Liver (tissue), 9 donors: ENCODE measurements around the gene PNPLA1. TPM values are rescaled to one million over a fixed set of nuclear protein-coding genes. Genes with fewer than 3 reads are reported as not detected.

Experiments
- DNase-seq: peaks from one replicate; pipeline ENCODE4 v3.0.0-alpha.2; 2017; ENCODE audit warnings: low spot score
- H3K27ac ChIP-seq, 2 donors: one replicate each; pipeline ENCODE4 v1.7.0; 2013; ENCODE audit warnings: inconsistent platforms in 2 of 2, low read length in 2 of 2, control low read depth in 1 of 2, low read depth in 1 of 2, mild to moderate bottlenecking in 1 of 2
- H3K27me3 ChIP-seq, 4 donors: one replicate each; pipeline versions ENCODE4 v1.6.1 to v1.7.0; 2013; ENCODE audit warnings: low read length in 3 of 4, inconsistent platforms in 1 of 4, mild to moderate bottlenecking in 1 of 4, moderate library complexity in 1 of 4; ENCODE audit not compliant: control insufficient read depth in 4 of 4, insufficient read depth in 4 of 4
- H3K36me3 ChIP-seq, 4 donors: one replicate each; pipeline versions ENCODE4 v1.6.1 to v1.7.0; 2013; ENCODE audit warnings: low read length in 3 of 4, mild to moderate bottlenecking in 3 of 4, low read depth in 1 of 4, moderate library complexity in 1 of 4; ENCODE audit not compliant: control insufficient read depth in 4 of 4, insufficient read depth in 3 of 4
- H3K4me1 ChIP-seq, 4 donors: one replicate each; pipeline versions ENCODE4 v1.6.1 to v1.7.0; 2013; ENCODE audit warnings: low read length in 3 of 4, mild to moderate bottlenecking in 3 of 4, moderate library complexity in 1 of 4; ENCODE audit not compliant: control insufficient read depth in 4 of 4, insufficient read depth in 4 of 4
- H3K4me3 ChIP-seq, 3 donors: one replicate each; pipeline versions ENCODE4 v1.6.1 to v1.7.0; 2013; ENCODE audit warnings: low read length in 3 of 3, control low read depth in 1 of 3, low read depth in 1 of 3, mild to moderate bottlenecking in 1 of 3
- H3K9ac ChIP-seq, 2 donors: one replicate each; pipeline ENCODE4 v1.7.0; 2013; ENCODE audit warnings: low read length in 2 of 2, mild to moderate bottlenecking in 2 of 2, moderate library complexity in 2 of 2, control low read depth in 1 of 2, low read depth in 1 of 2
- H3K9me3 ChIP-seq, 4 donors: one replicate each; pipeline versions ENCODE4 v1.6.1 to v1.7.0; 2013; ENCODE audit warnings: low read length in 3 of 4; ENCODE audit not compliant: control insufficient read depth in 4 of 4
- ATF3 ChIP-seq: IDR thresholded peaks from 2 replicates; pipeline ENCODE4 v1.6.1; 2016; ENCODE audit warnings: antibody characterized with exemption
- GABPA ChIP-seq, 2 donors: IDR thresholded peaks in 1 of 2; conservative IDR thresholded peaks in 1 of 2; 2 replicates each; pipeline ENCODE4 v1.6.1; 2016; ENCODE audit warnings: antibody characterized with exemption in 2 of 2, mild to moderate bottlenecking in 1 of 2, moderate library complexity in 1 of 2
- HNF4A ChIP-seq, 2 donors: conservative IDR thresholded peaks; 2 replicates each; pipeline ENCODE4 v1.6.1; 2016; ENCODE audit warnings: antibody characterized with exemption in 2 of 2, mild to moderate bottlenecking in 2 of 2
- HNF4G ChIP-seq: IDR thresholded peaks from 2 replicates; pipeline ENCODE4 v1.6.1; 2016; ENCODE audit warnings: antibody characterized with exemption
- JUND ChIP-seq, 2 donors: IDR thresholded peaks; 2 replicates each; pipeline ENCODE4 v1.6.1; 2016; ENCODE audit warnings: antibody characterized with exemption in 2 of 2
- MAX ChIP-seq: IDR thresholded peaks from 2 replicates; pipeline ENCODE4 v1.6.1; 2016; ENCODE audit warnings: antibody characterized with exemption
- NR2F2 ChIP-seq: IDR thresholded peaks from 2 replicates; pipeline ENCODE4 v1.6.1; 2016; ENCODE audit warnings: antibody characterized with exemption
- SP1 ChIP-seq: IDR thresholded peaks from 2 replicates; pipeline ENCODE4 v1.6.1; 2018; ENCODE audit warnings: antibody characterized with exemption, mild to moderate bottlenecking
- YY1 ChIP-seq: IDR thresholded peaks from 2 replicates; pipeline ENCODE4 v1.6.1; 2016; ENCODE audit warnings: antibody characterized with exemption, mild to moderate bottlenecking
- WGBS: extraction: QIAGEN DNeasy Blood & Tissue Kit; methylation state at CpG from one replicate; pipeline ENCODE4 v1.1.7; 2013; 5-methylcytosine and 5-hydroxymethylcytosine counted together
- polyA plus RNA-seq, 2 donors: library from polyadenylated mRNA; stranded (reverse) in 1 of 2; unstranded in 1 of 2; fragments of 200-250 nt in 1 of 2; fragments of >200 nt in 1 of 2; fragmentation: Nextera tagmentation in 1 of 2; extraction: Ambion mirVana in 1 of 2; gene quantifications; one replicate each; pipeline versions ENCODE4 v1.2.1 to v1.2.3, GENCODE V29; 2013 to 2015
- total RNA-seq, 2 donors: library from RNA; depleted of rRNA; stranded (reverse); fragments of >200 nt; gene quantifications; one replicate each; pipeline ENCODE4 v1.2.3, GENCODE V29; 2014
- TF ChIP-seq, protein P1 (sequence below): IDR thresholded peaks from 2 replicates; pipeline ENCODE4 v1.6.1; 2016; ENCODE audit warnings: antibody characterized with exemption
- TF ChIP-seq, protein P2 (sequence below): IDR thresholded peaks from 2 replicates; pipeline ENCODE4 v1.6.1; 2016; ENCODE audit warnings: antibody characterized with exemption, mild to moderate bottlenecking
- TF ChIP-seq, protein P3 (sequence below): fragments of 150-350 bp; IDR thresholded peaks from 2 replicates; pipeline ENCODE4 v1.5.1; 2017; ENCODE audit warnings: improper control_type of control experiment, low read depth, low read length; ENCODE audit not compliant: missing input control
- donor health status: healthy.
- donor health status: healthy.
- donor health status: healthy.
- donor health status: healthy.
- donor health status: healthy.

PNPLA1 gene
- total and polyA plus RNA-seq, 4 donors, result 0.07 to 0.14 (median 0.08) TPM; not detected in 1

- no peaks in the 10 kb centered on the region for H3K36me3 ChIP-seq
- peaks cover 0 to 10% (median 3%) of the 10 kb centered on the region in 4 donors for H3K27me3 ChIP-seq
- H3K27ac ChIP-seq, result no peak overlapping the region
- no peak overlapping the region for H3K4me3 ChIP-seq
- TF ChIP-seq JUND (IDR thresholded peaks at IDR 0.05), result no peak
- TF ChIP-seq, protein P1, sequence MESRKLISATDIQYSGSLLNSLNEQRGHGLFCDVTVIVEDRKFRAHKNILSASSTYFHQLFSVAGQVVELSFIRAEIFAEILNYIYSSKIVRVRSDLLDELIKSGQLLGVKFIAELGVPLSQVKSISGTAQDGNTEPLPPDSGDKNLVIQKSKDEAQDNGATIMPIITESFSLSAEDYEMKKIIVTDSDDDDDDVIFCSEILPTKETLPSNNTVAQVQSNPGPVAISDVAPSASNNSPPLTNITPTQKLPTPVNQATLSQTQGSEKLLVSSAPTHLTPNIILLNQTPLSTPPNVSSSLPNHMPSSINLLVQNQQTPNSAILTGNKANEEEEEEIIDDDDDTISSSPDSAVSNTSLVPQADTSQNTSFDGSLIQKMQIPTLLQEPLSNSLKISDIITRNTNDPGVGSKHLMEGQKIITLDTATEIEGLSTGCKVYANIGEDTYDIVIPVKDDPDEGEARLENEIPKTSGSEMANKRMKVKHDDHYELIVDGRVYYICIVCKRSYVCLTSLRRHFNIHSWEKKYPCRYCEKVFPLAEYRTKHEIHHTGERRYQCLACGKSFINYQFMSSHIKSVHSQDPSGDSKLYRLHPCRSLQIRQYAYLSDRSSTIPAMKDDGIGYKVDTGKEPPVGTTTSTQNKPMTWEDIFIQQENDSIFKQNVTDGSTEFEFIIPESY, result no peak
- TF ChIP-seq HNF4G, result no peak
- TF ChIP-seq HNF4A (conservative IDR thresholded peaks at IDR 0.05), result no peak
- no peak for TF ChIP-seq YY1
- no peak for TF ChIP-seq GABPA (IDR thresholded peaks at IDR 0.05 in 1 of 2, conservative IDR thresholded peaks at IDR 0.05 in 1 of 2)
- no peak for TF ChIP-seq NR2F2
- H3K9me3 ChIP-seq, result peaks cover 0 to 3% (median 0%) of the 10 kb centered on the region in 4 donors
- no peak overlapping the region for H3K9ac ChIP-seq
- no peaks in the 10 kb centered on the region for H3K4me1 ChIP-seq
- DNase-seq, result no peak
- 85% methylated on average over 1 of the region's 1 CpG for WGBS
Measured at GRCh38 chr6:36283608-36284007, 13.7 kb downstream of the PNPLA1 start.

- H3K27ac ChIP-seq, result no peak overlapping the region
- no peak overlapping the region for H3K4me3 ChIP-seq
- DNase-seq, result no peak
- peaks cover 0 to 10% (median 3%) of the 10 kb centered on the region in 4 donors for H3K27me3 ChIP-seq
- no peaks in the 10 kb centered on the region for H3K36me3 ChIP-seq
- peaks cover 0 to 3% (median 0%) of the 10 kb centered on the region in 4 donors for H3K9me3 ChIP-seq
- TF ChIP-seq, protein P2, sequence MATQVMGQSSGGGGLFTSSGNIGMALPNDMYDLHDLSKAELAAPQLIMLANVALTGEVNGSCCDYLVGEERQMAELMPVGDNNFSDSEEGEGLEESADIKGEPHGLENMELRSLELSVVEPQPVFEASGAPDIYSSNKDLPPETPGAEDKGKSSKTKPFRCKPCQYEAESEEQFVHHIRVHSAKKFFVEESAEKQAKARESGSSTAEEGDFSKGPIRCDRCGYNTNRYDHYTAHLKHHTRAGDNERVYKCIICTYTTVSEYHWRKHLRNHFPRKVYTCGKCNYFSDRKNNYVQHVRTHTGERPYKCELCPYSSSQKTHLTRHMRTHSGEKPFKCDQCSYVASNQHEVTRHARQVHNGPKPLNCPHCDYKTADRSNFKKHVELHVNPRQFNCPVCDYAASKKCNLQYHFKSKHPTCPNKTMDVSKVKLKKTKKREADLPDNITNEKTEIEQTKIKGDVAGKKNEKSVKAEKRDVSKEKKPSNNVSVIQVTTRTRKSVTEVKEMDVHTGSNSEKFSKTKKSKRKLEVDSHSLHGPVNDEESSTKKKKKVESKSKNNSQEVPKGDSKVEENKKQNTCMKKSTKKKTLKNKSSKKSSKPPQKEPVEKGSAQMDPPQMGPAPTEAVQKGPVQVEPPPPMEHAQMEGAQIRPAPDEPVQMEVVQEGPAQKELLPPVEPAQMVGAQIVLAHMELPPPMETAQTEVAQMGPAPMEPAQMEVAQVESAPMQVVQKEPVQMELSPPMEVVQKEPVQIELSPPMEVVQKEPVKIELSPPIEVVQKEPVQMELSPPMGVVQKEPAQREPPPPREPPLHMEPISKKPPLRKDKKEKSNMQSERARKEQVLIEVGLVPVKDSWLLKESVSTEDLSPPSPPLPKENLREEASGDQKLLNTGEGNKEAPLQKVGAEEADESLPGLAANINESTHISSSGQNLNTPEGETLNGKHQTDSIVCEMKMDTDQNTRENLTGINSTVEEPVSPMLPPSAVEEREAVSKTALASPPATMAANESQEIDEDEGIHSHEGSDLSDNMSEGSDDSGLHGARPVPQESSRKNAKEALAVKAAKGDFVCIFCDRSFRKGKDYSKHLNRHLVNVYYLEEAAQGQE, result no peak
- no peak for TF ChIP-seq GABPA (IDR thresholded peaks at IDR 0.05 in 1 of 2, conservative IDR thresholded peaks at IDR 0.05 in 1 of 2)
- no peak for TF ChIP-seq JUND (IDR thresholded peaks at IDR 0.05)
- TF ChIP-seq HNF4G, result no peak
- TF ChIP-seq HNF4A (conservative IDR thresholded peaks at IDR 0.05), result no peak
- TF ChIP-seq ATF3, result no peak
- no peak for TF ChIP-seq SP1
- TF ChIP-seq, protein P3, sequence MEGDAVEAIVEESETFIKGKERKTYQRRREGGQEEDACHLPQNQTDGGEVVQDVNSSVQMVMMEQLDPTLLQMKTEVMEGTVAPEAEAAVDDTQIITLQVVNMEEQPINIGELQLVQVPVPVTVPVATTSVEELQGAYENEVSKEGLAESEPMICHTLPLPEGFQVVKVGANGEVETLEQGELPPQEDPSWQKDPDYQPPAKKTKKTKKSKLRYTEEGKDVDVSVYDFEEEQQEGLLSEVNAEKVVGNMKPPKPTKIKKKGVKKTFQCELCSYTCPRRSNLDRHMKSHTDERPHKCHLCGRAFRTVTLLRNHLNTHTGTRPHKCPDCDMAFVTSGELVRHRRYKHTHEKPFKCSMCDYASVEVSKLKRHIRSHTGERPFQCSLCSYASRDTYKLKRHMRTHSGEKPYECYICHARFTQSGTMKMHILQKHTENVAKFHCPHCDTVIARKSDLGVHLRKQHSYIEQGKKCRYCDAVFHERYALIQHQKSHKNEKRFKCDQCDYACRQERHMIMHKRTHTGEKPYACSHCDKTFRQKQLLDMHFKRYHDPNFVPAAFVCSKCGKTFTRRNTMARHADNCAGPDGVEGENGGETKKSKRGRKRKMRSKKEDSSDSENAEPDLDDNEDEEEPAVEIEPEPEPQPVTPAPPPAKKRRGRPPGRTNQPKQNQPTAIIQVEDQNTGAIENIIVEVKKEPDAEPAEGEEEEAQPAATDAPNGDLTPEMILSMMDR, result no peak
- TF ChIP-seq MAX, result no peak
- H3K9ac ChIP-seq, result no peak overlapping the region
- 98% methylated on average over 1 of the region's 1 CpG for WGBS
- no peaks in the 10 kb centered on the region for H3K4me1 ChIP-seq
Measured at GRCh38 chr6:36284359-36284758, 14.5 kb downstream of the PNPLA1 start.
